Epithelial cell of prostate (primary cell): ENCODE measurements around the gene TKTL2.
A peak's percentile ranks its signal among the peaks of the same experiment; 100 is the strongest.
"Not testable (repeated sequence)": the region's sequence is repeated elsewhere in the genome, so short reads cannot be mapped to it uniquely, and the experiment has no call there.

Experiments used
- DNase-seq: peaks from one replicate; pipeline ENCODE4 v3.0.0-alpha.2; 2011; ENCODE audit warnings: low read depth, low spot score
- H3K27ac ChIP-seq: fragments of 450-650 bp; 2 replicates; pipeline ENCODE4 v1.5.1; 2017; ENCODE audit warnings: mild to moderate bottlenecking

TKTL2 gene

GRCh38 chr4:163448540-163449203, 24.9 kb downstream of the TKTL2 start:
- peak; percentile 31 for DNase-seq
- H3K27ac ChIP-seq, result no peak overlapping the region

GRCh38 chr4:163447481-163447880, 26.1 kb downstream of the TKTL2 start:
- no peak for DNase-seq
- no peak overlapping the region for H3K27ac ChIP-seq

GRCh38 chr4:163447023-163447422, 26.5 kb downstream of the TKTL2 start:
- not testable (repeated sequence) for DNase-seq, H3K27ac ChIP-seq

- no peak for DNase-seq
- H3K27ac ChIP-seq, result no peak overlapping the region
Observed at GRCh38 chr4:163440040-163440439, 33.5 kb downstream of the TKTL2 start.
